ENCODE measurements around the gene MYO7B.

The MYO7B gene

DNA sequence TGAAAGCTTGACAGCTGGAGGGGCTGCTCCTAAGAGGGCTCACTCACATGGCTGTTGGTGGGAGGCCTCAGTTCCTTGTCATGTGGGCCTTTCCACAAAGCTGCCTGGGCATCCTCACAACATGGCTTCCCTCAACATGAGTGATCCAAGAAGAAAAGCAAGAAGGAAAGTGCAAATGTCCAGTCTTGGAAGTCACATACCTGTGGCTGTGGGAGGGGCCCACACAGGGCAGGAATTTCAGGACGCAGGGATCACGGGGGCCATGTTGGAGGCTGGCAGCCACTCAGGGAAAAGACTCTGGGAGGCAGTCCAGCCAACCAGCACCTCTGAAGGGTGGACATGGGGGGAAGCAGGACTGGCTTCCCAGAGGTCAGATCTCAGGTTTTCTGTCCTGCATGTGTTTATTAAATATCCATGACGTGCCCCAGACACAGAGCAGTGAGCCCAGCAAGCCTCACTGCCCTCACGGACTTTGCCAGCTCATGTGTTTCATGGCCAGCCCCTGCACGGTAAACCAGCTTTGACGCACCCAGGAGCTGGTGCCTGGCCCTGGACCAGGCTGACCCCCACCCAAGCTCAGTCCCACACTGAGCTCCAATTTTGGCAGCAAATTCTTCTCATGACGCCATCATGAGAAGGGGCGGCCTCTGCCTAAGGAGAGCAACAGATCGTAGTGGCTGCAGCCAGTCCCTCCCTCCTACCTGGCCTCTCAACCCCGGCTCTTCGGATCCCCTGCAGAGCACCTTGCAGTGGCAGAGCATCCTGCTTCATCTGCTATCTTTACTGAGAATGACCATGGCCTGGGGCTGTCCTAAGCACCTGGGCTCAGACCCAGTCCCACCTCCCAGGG, 75.8 kb downstream of the MYO7B start:
- DNase-seq, result no peak

DNA sequence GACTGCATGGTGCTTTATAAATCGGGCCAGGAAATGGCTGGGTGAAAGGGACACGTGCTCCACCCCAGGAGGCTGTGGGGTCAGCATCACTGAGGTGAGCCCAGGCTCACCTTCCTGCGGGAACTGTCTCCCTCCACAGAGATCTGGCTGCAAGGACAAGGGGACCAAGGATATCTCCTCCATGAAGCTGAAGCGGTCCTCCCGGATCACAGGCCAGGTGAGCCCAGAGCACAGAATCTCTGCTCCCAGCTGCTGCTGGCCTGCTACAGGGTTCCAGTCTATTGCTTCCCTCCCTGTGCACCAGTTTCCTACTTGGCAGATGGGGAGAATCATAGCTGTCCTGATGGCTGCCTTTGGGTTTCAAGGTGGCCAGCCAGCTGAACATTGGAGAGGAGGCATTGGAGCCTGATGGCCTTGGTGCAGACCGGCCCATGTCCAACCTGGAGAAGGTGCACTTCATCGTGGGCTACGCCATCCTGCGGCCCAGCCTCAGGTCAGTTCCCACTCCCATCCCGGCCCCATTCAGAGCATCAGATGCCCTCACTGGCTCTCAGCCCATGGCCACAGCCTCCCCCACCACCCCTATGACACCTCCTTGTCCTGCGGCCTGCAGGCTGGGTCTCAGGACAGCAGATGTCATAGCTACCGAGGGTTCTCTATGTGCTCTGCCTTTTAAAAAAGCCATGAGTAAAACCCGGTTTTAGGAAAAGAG, 76.8 kb downstream of the MYO7B start:
- no peak for DNase-seq

- no peak for DNase-seq
These were observed 78.8 kb downstream of the MYO7B start for GRCh38 chr2:127614246-127614645.

- DNase-seq, result no peak
These were observed 79.2 kb downstream of the MYO7B start for GRCh38 chr2:127614731-127615130.

DNA sequence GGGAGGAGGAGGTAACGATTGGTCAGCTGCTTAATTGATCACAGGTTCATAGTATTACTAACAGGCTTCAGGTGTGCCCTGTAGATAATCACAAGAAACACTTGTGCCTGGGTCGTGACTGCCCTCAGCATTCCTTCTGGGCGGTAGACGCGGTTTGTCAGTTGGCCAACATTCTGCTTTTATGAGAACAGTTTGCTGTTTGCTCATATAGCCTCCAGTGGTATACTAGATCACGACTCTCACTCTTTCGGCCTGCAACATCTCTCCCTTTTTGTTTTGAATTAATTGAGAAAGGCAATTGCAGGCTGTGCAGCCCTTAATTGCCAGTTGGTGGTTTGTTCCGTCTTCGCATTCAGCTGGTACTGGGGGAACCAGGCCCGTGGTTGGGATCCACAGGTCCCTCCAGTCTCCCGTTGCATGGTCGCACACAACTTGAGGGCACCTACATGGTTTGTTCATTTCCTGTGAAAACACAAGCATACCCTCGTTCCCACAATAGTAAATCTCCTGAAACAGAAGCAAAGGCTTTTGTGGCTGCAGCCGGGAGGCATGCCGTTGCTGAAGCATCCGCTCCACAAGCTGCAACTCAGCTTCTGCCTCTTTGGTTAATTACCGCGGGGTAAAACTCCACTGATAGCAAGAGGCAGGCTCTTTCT, 80.2 kb downstream of the MYO7B start:
- no peak for DNase-seq

GRCh38 chr2:127618551-127619202, 83.2 kb downstream of the MYO7B start:
- no peak for DNase-seq

DNA sequence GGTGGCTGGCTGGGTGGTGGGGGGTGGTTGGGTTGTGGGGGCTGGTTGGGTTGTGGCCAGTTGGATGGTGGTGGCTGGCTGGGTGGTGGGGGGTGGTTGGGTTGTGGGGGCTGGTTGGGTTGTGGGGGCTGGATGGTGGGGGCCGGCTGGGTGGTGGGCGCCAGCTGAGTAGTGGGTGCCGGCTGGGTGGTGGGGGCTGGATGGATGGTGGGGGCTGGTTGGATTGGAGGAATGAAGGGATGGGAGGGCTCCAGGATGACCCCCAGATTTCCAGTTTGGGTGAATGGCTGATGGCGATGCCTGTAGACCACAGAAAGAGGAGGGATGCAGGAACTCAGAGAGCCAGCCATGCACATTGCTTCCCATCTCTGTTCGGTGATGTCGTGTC, 83.7 kb downstream of the MYO7B start:
- no peak for DNase-seq

DNA sequence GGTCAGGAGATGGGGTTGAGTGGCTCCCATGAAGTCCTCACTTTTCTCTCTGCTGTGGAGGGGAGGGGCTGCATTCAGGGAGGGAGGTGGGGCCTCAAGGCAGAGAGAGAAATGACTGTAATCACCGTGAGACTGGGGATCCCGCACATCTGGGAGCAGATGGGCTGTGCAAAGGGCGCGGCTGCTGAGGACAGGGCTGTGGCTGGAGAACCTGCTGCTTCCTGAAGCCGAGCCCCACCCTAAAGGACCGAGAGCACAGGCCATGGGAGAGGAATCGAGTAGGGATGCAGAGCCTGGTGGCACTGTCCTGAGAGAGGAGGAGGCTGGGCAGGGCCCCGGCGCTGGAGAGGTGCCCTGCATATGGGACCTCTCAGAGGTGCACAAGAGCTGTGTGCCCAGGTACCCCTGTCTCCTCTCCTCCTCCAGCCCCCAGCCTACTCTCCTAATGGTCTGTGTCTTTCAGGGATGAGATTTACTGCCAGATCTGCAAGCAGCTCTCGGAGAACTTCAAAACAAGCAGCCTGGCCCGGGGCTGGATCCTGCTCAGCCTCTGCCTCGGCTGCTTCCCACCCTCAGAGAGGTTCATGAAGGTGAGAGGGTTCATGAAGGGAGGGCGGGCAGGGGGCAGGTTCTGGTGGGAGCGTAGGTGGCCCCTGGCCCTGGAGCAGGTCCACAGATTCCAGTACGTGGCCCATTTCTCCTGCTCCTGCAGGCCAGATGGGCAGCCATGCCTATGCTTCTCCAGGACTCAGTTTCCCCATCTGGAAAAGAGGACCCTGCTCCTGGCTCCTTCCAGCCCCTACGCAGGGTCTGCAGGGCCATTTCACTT, 84.6 kb downstream of the MYO7B start:
- no peak for DNase-seq

GRCh38 chr2:127620866-127621265, 85.4 kb downstream of the MYO7B start:
- no peak for DNase-seq

GRCh38 chr2:127621981-127622431, 86.5 kb downstream of the MYO7B start:
- no peak for DNase-seq

DNA sequence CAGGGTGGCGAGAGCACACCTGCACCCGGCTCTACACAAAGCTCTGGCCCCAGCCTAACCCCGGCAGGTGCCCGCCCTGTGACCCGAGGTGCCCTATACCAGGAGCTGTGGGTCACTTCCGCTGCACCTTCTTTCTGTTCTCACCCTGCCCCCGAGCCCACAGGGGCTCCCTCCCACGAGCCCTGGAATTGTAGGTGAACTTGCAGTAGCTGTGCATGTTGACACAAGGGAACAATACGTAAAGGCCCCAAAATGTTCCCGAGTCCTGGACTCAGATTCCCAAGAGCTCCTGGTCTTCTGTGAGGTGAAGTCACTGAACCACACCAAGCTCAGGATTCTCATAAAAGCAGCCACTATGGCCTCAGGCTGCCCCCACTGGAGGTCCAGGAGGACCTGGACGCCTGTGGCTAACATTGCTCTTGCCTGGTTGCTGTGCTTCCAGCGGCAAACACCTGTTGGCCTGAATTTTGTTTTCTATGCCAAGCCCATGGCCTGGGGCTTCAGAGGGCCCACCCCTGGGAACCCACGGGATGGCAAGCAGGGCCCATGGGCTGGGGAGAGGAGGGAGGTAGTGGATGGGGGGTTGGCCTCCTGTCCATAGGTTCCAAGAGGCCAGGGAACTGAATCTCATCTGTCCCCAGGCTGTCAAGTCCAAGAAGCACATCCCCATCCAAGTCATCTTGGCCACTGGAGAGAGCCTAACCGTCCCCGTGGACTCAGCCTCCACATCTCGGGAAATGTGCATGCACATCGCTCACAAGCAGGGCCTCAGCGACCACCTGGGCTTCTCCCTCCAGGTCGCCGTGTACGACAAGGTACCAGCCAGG, 87.3 kb downstream of the MYO7B start:
- no peak for DNase-seq

DNA sequence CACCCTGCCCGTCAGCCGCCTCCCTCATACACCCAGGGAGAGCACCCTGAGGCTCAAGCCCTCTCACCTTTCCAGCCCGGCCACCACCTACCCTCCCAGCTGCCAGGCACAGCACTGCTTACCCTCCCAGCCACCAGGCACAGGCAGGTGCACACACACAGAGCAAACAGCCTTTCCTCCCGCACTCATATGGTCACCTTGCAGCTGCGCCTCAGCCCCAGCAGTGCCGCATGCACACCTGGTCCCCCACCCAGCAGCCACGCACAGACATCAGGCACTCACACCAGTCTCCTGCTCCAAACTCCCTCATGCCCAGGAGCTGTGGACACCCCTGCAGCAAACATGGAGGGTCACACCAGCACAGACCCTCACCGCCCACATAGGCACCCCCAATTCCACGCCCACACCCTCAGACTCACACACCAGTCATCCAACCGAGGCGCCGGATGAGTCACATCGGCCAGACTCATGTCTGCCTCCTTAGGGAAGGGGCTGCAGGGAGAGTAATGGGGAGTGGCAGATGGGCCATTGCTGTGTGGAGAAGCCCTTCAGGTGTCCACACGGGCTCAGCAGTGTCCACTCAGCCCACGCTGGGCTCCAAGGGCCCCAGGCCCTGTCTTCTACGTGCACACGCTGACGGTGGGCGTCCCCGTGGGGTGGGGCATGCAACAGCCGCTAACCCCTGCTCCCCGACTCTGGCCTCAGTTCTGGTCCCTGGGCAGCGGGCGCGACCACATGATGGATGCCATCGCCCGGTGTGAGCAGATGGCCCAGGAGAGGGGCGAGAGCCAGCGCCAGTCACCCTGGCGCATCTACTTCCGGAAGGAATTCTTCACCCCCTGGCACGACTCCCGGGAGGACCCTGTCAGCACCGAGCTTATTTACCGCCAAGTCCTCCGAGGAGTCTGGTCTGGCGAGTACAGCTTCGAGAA, 88.2 kb downstream of the MYO7B start:
- no peak for DNase-seq

DNA sequence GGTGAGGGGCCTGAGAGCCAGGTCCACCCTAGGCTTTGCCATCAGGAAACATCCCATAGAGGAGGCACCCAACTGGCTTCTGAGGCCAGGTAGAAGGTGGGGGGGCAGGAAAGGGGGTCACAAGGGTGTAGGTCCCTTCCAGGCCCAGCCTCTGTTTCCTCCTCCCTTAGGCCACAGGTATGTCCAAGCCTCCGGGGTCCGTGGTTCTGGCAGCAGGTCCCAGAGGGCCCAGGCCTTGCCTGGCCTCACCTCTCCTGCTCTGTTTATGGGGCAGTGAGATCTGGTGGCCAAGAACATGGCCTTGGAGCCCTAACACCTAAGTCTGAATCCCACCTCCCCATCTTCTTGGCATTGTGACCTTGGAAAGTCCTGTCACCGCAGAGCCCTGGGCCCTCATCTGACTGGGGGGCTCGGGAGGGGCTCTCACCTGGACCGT, 88.9 kb downstream of the MYO7B start:
- DNase-seq, result no peak

GRCh38 chr2:127624756-127625571, 89.5 kb downstream of the MYO7B start:
- DNase-seq, result no peak

DNA sequence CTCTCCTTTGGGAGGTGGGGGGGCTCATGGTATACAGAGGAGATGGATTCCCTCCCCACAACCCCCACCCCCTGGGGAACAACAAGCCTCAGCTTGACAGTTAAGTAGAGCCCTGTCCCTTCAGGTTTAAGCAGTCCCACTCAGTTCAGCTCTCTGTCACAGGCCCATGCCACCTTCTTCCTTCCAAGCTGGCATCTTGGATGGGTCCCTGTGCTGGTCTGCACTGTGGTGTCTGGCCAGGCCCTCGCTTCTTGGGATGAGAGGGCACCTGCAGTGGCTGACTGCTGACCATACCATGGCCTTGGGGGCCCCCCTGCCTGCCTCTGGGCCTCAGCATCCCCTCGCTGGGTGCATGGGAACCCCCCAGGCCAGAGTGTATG, 90.1 kb downstream of the MYO7B start:
- DNase-seq, result no peak

- DNase-seq, result no peak
These were observed 90.7 kb downstream of the MYO7B start for GRCh38 chr2:127626175-127626574.

GRCh38 chr2:127626917-127627739, 91.6 kb downstream of the MYO7B start:
- no peak for DNase-seq
